ENCODE data around the gene TP53RK.

Gene TP53RK

DNA sequence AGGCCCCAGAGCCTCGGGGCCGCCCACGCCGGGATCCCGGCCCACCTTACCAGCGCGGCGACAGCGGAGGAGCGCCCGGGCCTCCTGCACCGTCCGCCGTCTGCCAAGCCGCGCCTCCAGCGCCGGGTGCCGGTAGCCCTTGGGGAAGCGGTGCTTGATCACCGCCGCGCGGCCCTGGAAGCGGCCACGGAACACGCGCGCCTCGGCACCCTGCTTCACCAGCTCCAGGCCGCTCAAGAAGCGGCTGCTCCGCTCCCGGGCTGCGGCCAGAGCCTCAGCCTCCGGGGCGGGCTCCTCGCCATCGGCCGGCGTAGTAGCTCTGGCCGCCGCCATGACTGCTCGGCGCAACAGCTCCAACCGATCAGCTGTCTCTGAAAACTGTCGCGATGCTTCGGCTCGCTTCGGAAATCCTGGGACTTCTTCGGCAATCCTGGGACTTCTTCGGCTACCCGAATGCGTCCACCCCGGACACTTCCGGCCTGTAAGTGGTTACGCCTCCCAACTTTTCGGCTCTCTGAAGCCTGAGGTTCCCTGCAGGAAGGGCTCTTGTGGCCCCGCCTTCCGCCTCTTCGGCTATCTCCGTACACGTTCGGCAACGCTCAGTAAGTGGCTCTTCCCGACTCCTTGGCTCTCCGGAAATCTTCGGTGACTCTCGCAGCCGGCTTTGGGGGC lies at the start of gene TP53RK:
TP53RK (minus strand) TSS at position 363 of the 672 bp plus-strand sequence; CDS start at position 333, 30 bp downstream.
- DNase-seq, result peak; percentile 99

DNA sequence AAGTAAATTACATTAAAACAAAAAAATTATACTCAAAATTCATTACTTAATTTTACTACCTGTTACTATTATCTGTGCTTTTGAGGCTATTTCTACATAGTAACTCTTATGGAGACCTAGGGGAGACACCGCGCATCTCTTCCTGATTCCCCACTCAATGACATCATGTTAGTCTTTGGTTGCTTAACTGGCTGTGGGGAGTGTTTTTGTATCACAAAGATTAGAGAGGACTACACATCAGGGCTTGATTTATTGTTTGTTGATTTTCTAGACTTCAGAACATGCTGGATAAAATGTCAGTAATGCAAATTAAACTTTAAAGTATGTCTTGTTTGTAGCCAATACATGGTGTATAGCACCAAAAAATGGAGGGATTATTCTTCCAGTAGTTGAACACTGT lies 46.2 kb upstream of the TP53RK start:
- no peak for DNase-seq

DNA sequence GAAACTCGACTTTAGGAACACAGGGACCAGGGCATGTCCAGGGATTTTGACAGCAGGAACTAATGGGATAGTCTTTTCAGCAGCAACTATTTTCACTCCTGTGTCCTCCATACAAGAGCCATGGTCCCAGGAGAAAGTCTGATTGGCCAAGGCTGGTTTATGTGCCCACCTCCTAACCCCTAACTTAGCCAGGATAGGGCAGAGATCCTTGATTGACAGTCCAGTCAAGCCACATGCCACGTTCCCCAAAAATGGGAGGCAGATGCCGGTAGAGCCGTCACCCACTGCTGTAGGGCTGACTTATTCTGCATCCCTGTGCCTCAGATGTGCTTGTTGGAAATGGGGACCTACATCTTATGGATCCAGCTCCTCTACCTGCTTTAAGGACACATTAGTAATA lies 42.5 kb upstream of the TP53RK start:
- no peak for DNase-seq

DNA sequence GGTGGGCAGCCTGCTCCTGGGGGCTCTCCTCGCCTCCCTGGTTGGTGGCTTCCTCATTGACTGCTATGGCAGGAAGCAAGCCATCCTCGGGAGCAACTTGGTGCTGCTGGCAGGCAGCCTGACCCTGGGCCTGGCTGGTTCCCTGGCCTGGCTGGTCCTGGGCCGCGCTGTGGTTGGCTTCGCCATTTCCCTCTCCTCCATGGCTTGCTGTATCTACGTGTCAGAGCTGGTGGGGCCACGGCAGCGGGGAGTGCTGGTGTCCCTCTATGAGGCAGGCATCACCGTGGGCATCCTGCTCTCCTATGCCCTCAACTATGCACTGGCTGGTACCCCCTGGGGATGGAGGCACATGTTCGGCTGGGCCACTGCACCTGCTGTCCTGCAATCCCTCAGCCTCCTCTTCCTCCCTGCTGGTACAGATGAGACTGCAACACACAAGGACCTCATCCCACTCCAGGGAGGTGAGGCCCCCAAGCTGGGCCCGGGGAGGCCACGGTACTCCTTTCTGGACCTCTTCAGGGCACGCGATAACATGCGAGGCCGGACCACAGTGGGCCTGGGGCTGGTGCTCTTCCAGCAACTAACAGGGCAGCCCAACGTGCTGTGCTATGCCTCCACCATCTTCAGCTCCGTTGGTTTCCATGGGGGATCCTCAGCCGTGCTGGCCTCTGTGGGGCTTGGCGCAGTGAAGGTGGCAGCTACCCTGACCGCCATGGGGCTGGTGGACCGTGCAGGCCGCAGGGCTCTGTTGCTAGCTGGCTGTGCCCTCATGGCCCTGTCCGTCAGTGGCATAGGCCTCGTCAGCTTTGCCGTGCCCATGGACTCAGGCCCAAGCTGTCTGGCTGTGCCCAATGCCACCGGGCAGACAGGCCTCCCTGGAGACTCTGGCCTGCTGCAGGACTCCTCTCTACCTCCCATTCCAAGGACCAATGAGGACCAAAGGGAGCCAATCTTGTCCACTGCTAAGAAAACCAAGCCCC lies 36.2 kb upstream of the TP53RK start:
- no peak for DNase-seq

DNA sequence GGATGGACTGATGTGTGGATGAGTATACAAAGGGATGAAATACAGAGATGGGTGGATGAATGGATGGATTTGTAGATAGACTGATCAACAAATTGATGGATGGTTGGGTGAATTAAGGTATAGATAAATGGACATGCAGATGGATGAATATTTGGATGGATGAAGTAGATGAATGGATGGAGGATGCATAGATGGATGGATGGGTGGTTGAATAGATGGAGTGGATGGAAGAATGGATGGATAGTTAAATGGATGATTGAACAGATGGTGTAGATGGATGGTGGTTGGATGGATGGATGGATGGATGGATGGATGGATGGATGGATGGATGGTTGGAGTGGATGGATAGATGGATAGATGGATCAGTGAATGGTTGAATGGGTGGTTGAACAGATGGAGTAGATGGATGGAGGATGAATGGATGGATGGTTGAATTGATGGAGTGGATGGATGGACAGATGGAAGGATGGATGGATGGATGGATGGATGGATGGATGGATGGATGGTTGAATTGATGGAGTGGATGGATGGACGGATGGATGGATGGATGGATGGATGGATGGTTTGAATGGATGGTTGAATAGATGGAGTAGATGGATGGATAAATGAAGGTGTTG lies 35.2 kb upstream of the TP53RK start:
- no peak for DNase-seq

DNA sequence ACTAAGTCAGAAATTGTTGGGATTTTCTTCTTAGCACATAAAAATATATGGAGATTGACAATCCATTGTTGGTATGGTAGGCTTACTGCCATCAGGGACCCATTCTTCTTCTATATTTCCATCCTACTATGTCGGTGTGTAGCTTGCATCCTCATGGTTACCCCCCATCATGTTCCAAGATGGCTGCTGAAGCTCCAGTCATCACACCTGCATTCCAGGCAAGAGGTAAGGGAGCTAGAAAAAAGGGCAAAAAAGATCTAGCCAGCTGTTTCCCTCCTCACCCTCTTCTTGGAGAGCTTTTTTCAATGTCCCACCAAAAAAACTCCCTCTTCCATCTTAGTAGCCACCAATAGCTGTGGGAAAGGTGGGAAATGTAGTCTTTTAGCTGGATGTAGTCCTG lies 33.8 kb upstream of the TP53RK start:
- DNase-seq, result no peak

DNA sequence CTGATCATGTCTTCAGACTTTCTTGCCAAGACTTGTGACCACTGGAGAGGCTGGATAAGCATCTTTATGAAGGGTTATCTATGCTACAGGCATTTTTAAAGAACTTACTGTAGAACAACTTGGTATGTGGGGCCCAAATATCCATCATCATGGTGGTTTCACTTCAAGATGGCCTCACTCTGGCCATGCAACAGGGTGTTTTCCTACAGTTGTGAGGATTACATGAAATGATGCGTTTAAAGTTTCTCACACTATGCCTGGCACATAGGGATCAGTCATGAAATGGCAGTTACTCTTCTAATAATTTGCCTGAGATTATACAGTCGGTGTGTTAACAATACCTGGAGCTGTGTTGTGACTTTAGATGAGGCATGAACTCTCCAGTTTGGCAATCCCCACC lies 33.2 kb upstream of the TP53RK start:
- no peak for DNase-seq

DNA sequence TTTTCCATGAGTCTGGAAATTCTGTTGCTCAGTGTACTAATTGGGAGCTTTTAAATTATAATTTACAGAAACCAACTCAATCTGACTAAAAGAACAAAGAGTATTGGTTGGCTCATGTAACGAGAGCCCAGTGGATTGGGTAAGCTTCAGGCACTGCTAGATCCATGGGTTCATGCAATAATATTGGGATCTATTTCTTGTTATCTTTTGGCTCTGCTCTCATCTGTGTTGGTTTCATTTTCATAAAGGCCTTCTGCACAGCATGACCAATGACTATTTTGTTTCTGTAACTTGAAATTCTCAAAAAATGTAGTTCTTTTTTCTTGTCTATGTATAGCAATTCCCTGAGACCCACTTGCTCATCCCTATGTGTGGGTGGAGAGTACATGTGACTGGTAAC lies 32.2 kb upstream of the TP53RK start:
- DNase-seq, result no peak

DNA sequence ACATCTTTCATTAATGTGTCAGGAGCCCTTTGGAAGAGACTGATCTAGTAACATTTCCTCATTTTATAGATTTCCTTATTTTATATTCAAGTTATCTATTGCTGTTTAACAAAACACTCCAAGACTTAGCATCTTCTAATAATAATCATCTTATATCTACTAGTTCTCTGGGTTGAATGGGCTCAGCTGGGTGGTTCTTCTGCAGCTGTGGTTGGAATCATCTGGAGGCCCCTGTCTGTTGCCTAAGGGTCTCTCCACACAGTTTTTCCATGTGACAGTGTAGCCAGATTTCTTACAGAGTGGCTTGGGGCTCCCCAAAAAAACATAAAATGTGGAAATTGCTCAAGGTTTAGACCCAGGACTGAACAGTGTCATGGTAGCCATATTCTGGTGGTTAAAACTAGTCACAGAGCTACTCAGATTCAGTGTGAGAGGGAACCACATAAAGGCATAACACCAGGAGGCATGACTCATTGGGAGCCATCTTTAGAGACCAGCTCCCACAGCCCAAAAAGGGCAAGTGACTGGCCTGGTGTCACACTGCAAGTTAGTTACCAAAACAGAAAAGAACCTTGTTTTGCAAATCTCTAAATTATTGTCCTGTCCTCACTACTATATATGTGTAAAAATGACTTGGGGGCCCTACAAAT lies 31.7 kb upstream of the TP53RK start:
- DNase-seq, result no peak

DNA sequence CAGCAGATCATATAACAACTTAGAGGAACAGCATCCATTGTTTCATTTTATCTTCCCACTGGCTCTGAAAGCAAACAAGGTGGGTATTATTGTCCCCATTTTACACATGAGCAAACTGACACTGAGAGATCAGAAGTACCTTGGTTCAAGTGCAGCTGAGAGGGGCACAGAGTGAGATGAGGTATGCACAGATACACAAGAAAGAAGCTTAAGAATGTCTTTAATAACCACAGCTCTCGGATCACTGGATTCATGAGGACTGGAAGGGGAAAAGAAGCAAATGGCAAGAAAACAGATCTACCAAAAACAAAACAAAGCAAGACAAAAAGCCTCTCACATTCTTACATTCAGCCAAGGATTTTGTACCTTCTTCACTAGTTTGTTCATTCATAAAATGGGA lies 30.8 kb upstream of the TP53RK start:
- DNase-seq, result no peak

DNA sequence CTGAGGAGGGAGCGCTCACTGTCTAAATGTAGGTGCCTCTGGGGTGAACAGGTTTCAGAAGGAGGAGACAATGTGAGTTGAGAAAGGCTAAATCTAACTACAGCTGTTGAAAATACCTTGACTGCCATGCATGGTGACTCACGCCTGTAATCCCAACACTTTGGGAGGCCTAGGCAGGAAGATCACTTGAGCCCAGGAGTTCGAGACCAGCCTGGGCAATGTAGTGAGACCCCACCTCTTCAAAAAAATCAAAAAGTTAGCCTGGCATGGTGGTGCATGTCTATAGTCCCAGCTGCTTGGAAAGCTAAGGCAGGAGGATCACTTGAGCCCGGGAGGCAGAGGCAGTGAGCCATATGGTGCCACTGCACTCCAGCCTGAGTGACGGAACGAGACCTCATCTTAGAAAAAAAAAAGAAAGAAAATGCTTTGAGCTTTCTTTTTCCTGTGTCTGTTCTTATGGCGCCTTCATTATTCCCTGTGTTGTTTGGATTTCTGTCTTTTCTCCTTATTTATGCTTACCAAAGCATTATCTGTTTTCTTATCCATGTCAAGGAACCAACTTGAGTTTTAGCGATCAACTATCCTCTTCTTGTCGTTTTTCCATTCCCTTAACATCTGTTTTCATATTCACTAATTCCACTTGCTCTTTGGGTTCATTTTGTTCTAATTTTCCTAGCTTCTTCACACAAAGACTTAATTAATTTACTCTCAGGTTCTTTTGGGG lies 28.7 kb upstream of the TP53RK start:
- DNase-seq, result no peak

DNA sequence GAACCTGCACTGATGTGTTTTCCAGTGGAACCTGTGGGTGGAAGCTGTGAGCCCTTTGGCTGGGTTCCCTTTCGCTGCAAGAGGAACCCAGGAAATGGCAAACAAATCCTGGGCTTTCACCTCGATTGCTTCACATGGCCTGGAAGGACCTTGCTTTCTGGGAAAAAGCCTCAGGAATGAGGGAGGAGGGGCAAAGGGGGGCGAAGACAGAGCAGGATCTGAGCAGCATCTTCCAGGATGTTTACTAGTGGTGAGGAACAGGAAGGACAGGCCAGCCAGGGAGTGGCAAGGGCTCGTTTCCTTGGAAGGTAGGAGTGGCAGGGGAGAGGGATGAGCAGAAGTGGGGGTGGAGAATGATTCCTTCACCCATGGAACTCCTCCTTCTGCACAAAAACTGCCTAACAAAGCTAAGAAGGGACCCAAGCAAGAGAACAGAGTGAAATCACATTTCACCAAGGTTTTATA lies 26.1 kb upstream of the TP53RK start:
- no peak for DNase-seq

DNA sequence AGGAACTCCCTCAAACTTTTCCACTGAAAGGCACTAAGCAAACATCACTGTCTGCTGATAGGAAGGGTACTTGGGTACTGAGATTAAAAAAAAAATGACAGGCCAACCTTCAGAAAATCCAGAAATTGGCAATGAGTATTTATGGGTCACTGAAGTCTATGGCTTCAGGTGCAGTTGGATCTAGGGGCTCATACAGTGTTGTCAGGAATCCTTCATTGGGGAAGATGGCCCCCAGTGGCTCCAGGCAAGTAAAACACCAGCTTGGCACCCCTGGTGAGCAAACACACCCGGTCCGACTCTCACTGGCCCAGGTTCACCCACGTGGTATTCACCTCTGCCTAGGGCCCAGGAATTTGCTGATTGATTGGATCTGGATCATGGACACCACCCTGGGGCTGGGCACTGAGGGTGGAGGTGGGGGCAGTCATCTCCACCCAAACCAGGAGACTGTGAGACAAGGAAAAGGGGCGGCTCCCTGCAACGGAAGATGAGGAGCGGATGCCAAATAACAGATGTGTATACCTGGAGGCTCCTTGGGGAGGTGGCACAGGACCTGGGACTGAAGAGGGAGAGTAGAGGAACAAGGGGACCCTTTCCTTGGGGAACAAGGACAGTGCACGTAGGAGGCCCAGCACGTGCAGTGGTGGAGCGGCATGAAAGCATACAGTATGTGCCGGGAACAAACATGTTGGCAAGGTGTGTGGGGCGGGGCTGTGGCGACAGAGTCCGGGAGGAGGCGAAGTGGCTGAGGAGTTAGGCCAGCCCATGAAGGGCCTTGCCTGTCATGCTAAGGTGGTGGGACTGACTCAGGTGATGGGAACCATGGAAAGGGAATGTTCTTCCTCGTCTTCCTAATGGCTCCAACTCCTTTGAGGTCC lies 25.0 kb upstream of the TP53RK start:
- no peak for DNase-seq

DNA sequence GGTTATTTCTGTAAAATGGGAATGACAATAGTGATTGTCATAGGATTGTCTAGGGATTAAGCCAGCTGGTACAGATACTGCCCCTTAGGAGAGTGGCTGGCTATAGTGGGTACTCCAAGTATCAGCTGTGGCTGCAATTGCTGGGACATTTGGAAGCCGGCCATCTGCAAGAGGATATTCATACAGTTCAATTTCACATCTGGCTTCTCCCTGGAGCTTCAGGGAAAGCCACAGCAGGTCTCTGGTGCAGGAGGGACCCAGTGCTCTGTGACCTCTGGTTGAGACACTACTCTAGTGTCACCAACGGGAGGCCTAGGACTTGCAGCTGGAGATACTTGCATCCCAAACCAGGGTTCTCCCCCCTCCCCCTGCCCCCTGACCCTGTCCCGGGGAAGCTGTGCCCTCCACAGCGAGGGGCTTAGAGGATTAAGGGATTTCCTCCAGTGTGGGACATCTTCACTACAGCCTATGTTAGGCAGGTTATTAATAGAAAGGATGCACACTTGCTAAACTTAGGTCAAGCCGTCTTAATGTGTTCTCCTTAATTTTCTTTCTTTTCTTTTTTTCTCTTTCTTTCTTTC lies 22.9 kb upstream of the TP53RK start:
- no peak for DNase-seq

DNA sequence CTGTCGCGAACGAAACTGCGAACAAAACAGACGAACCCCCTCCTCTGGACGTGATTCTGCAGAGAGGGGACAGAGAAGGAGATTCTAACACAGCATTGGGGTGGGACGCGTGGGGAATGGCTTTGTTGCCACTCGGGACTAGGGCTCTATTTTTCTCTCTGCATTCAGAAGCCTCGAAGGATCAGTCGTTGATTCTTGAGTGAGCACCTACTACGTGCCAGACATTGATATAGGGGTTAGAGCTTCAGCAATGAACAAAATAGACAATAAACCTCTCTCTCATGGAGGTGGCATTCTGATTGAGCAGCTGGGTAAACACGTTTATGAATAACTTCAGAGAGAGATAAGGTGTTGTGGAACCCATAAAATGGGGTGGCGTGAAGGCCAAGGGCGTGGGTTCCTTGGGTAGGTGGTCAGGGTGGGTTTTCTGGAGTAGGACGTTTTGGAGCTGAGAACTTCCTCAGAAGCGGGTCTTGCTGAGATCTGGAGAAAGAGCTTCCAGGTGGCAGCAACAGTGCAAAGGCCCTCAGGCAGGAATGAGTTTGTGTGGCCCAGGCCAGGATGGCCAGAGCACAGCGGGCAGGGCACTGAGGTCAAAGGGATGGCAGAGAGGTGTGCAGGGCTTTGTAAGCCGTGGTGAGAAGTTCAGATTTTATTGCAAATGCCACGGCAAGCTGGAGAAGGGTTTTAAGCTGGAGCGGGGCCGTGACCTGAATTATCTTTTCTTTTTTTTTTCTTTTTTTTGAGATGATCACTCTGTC lies 21.1 kb upstream of the TP53RK start:
- DNase-seq, result no peak

DNA sequence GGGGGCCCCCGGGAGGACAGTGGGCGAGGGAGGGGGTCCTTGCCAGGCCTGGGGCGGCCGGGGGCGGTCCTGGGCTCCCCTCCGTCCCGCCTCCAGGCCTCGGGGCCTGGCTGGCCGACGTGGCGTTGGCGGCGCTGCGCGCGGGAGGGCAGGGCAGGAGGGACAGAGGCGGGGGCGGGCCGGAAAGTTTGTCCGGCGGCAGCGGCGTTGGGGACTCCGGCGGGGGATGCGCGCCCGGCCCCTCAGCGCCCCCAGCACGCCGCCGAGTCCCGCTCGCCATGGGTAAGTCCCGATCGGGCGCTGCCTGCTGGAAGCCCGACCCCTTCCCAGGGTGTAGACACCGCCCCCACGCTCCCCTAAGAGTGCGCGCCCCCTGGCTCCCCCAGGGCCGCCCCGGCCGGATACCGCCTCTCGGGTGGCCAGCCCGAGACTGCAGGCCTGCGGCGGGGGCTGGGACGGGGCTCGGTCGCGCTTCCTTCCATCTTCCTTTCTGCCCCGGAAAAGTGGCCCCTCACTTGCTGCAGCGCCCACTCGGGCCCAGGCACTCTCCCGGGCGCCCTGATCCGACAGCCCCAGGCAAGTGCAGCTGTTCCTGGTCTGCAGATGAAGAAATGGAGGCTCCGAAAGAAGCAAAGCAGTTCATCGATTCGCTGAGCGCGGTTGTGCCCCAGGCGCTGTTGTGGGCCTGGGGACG lies 20.4 kb upstream of the TP53RK start, which contains the start of gene SLC2A10:
SLC2A10 (plus strand) TSS at position 191 of the 694 bp plus-strand sequence; CDS start at position 279, 88 bp downstream.
- DNase-seq, result peak; percentile 86

DNA sequence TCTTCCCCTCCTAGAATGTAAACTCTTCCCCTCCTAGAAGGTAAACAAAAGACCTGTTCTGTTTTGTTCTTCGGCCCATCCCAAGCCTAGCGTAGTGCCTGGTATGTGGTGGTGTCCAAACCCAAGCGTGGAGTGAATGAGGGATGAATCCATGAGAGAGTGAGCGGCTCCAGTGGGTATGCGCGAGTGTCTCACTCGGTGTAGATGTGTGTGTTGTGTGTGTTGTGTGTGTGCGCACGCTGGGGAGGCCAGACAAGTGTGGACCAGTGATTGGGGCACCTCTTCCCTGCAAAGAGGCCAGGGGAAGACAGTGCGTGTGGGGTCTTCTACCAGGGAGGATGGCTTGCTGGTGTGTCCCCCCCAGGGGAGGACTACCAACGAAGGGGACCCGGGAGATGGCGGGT lies 19.8 kb upstream of the TP53RK start:
- no peak for DNase-seq

DNA sequence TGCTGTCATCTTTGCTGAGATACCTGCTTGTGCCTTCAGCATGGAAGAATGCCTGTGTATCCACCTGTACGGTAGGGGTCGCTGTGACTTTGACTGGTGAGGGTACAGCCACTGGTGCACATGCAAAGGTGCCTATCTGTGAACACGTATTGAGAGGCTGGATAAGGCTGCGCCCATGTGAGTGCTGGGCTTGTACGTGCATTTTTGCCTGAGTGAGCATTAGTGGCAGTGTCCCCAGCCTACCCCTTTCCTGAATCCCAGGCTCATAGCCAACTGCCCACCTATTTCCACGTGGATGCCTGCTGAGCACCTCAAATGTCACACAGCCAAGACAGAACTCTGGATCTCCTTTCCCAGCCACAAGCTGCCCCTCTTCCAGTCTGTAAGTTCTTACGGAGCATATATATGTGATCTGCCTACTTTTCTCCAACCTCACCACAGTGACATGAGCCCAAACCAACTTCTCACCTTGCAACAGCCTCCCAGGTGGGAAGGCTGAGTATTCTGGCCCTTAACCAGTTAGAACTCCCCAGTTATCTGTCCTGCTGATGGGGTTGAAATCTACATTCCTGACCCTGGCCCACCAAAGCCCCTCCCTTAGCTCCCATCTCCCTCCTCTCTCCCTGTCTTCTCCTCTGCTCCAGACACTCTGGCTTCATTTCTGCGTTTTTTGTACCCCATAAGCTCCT lies 19.1 kb upstream of the TP53RK start:
- no peak for DNase-seq

DNA sequence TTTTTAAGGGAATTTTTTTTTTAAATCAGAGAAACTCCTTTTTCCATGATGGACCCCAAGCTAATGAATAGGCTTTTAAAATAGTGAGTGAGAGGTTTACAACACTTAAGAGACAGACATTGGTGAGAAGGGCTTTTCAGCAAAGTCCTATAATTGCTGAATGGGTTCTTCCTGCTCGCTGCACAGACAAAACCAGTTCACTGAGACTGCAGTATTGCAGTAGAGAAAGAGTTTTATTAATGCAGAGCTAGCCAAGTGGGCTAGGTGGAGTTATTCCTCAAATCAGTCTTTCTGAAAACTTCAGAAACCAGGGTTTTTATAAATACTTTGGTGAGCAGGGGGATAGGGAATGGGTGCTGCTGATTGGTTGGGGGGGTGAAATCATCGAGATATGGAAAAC lies 17.0 kb upstream of the TP53RK start:
- DNase-seq, result no peak
